HepG2 (cell line): ENCODE measurements around the gene DLST. TPM values are rescaled to one million over a fixed set of nuclear protein-coding genes. Genes with fewer than 3 reads are reported as not detected.

Experiments
- AGO2 ChIP-seq: fragments of 200-400 bp; formaldehyde crosslinking; optimal IDR thresholded peaks from 2 replicates; pipeline ENCODE3; 2017; ENCODE audit warnings: mild to moderate bottlenecking, low read depth, low read length, moderate library complexity
- CBX5 ChIP-seq: sonication (generic); formaldehyde crosslinking; IDR thresholded peaks from 2 replicates; pipeline ENCODE4 v1.4.0; 2020; ENCODE audit warnings: missing genetic modification reagents, borderline replicate concordance
- GABPB1 ChIP-seq: IDR thresholded peaks from 2 replicates; pipeline ENCODE4 v1.6.1; 2016; ENCODE audit warnings: mild to moderate bottlenecking, missing genetic modification reagents, moderate library complexity, missing compliant biosample characterization
- KDM3A ChIP-seq: IDR thresholded peaks from 2 replicates; pipeline ENCODE4 v1.6.1; 2018; ENCODE audit warnings: low read depth, missing compliant biosample characterization
- MNT ChIP-seq: fragments of 450-650 bp; IDR thresholded peaks from 2 replicates; pipeline ENCODE4 v1.6.1; 2016
- MXI1 ChIP-seq: IDR thresholded peaks from 3 replicates; pipeline ENCODE4 v1.6.1; 2012; ENCODE audit warnings: low read depth, low read length, inconsistent platforms, borderline replicate concordance
- MYC ChIP-seq: sonication (generic); formaldehyde crosslinking; IDR thresholded peaks from 2 replicates; pipeline ENCODE4 v1.9.0; 2021; ENCODE audit warnings: missing genetic modification reagents, borderline replicate concordance
- MYNN ChIP-seq: sonication (generic); formaldehyde crosslinking; IDR thresholded peaks from 2 replicates; pipeline ENCODE4 v1.4.0; 2020; ENCODE audit warnings: mild to moderate bottlenecking, low read depth, missing genetic modification reagents
- NONO ChIP-seq, 2 experiments: fragments of 450-650 bp in 1 of 2; sonication (generic) in 1 of 2; formaldehyde crosslinking in 1 of 2; IDR thresholded peaks in 1 of 2; conservative IDR thresholded peaks in 1 of 2; 2 replicates each; pipeline versions ENCODE4 v1.6.1 to v1.8.0; 2017 to 2022; ENCODE audit warnings: mild to moderate bottlenecking in 1 of 2, missing genetic modification reagents in 1 of 2, moderate library complexity in 1 of 2
- POLR2G ChIP-seq: fragments of 200-400 bp; formaldehyde crosslinking; IDR thresholded peaks from 2 replicates; pipeline ENCODE4 v1.6.1; 2018; ENCODE audit warnings: mild to moderate bottlenecking, low read depth, low read length, moderate library complexity
- RAD21 ChIP-seq: fragments of 450-650 bp; formaldehyde crosslinking; IDR thresholded peaks from 2 replicates; pipeline ENCODE4 v1.5.0; 2020; ENCODE audit warnings: mild to moderate bottlenecking
- RBM22 ChIP-seq: fragments of 200-400 bp; formaldehyde crosslinking; optimal IDR thresholded peaks from 2 replicates; pipeline ENCODE3; 2017; ENCODE audit warnings: mild to moderate bottlenecking, low read length, moderate library complexity
- RELA ChIP-seq: sonication (generic); formaldehyde crosslinking; IDR thresholded peaks from 2 replicates; pipeline ENCODE4 v1.4.0; 2020; ENCODE audit warnings: missing genetic modification reagents
- RFX3 ChIP-seq: IDR thresholded peaks from 2 replicates; pipeline ENCODE4 v1.6.1; 2016; ENCODE audit warnings: missing biosample characterization, missing genetic modification reagents
- SKIL ChIP-seq: sonication (generic); formaldehyde crosslinking; IDR thresholded peaks from 2 replicates; pipeline ENCODE4 v1.8.0; 2022; ENCODE audit warnings: missing genetic modification reagents, mild to moderate bottlenecking, moderate library complexity, borderline replicate concordance
- ZBTB10 ChIP-seq: sonication (generic); formaldehyde crosslinking; IDR thresholded peaks from 2 replicates; pipeline ENCODE4 v1.4.0; 2020; ENCODE audit warnings: missing genetic modification reagents, borderline replicate concordance
- ZFP36 ChIP-seq: fragments of 150-350 bp; IDR thresholded peaks from 2 replicates; pipeline ENCODE4 v1.6.1; 2018; ENCODE audit warnings: borderline replicate concordance, low read length, low read depth; ENCODE audit not compliant: partially characterized antibody
- ZNF230 ChIP-seq: sonication (generic); formaldehyde crosslinking; IDR thresholded peaks from 2 replicates; pipeline ENCODE4 v1.4.0; 2020; ENCODE audit warnings: mild to moderate bottlenecking, missing genetic modification reagents
- ZNF251 ChIP-seq: sonication (generic); formaldehyde crosslinking; IDR thresholded peaks from 2 replicates; pipeline ENCODE4 v1.9.0; 2021; ENCODE audit warnings: mild to moderate bottlenecking, missing genetic modification reagents
- ZNF512 ChIP-seq: sonication (generic); formaldehyde crosslinking; IDR thresholded peaks from 2 replicates; pipeline ENCODE4 v1.4.0; 2020; ENCODE audit warnings: mild to moderate bottlenecking, missing genetic modification reagents
- ZNF792 ChIP-seq: IDR thresholded peaks from 2 replicates; pipeline ENCODE4 v1.6.1; 2016
- ZSCAN31 ChIP-seq: sonication (generic); formaldehyde crosslinking; IDR thresholded peaks from 2 replicates; pipeline ENCODE4 v1.5.0; 2020; ENCODE audit warnings: low read depth, mild to moderate bottlenecking, missing genetic modification reagents
- polyA plus RNA-seq, 8 experiments: library from polyadenylated mRNA; depleted of rRNA in 3 of 8; stranded (reverse) in 7 of 8; unstranded in 1 of 8; fragments of >200 nt; fragmentation: Illumina TruSeq in 4 of 8; extraction: Trizol in 4 of 8; gene quantifications; 2 replicates each; pipeline versions ENCODE4 v1.2.1 to v1.2.3, GENCODE V29; 2011 to 2016; ENCODE audit warnings: low read depth in 4 of 8, missing spikeins in 1 of 8, mixed read lengths in 1 of 8; ENCODE audit not compliant: insufficient read depth in 1 of 8
- total RNA-seq, 5 experiments: library from RNA; depleted of rRNA; stranded (reverse); fragments of >200 nt; fragmentation: Illumina TruSeq; extraction: Trizol; gene quantifications; 2 replicates each; pipeline ENCODE4 v1.2.3, GENCODE V29; 2016; ENCODE audit warnings: low read depth in 1 of 5

DLST gene
- total and polyA plus RNA-seq, 2 of the 13 experiments (the other 11 are each of a cell fraction or from before 2014, with no cell fraction given) = 56.5 to 94.3 TPM

GRCh38 chr14:74905595-74906142 is 24.0 kb downstream of the DLST start (continued):
- TF ChIP-seq ZBTB10 (CRISPR knock-in tag) (0 out of 2 replicates have a peak, but pooled peaks have one; percentile 29), KDM3A (CRISPR knock-in tag) (0 out of 2 replicates have a peak, but pooled peaks have one; percentile 55), MXI1 (peak; percentile 86; the same call in 2 of the 3 replicates), SKIL (no peak), RAD21 (CRISPR knock-in tag) (peak; percentile 80), AGO2 (peak; percentile 77), CBX5 (CRISPR knock-in tag) (peak; percentile 63; the same call in 1 of the 2 replicates), ZNF512 (no peak), ZFP36 (peak; percentile 25), ZNF230 (CRISPR knock-in tag) (peak; percentile 47; the same call in 1 of the 2 replicates), ZSCAN31 (CRISPR knock-in tag) (0 out of 2 replicates have a peak, but pooled peaks have one; percentile 40), RBM22 (peak; percentile 71), GABPB1 (CRISPR knock-in tag) (peak; percentile 37; the same call in 1 of the 2 replicates), MYC (CRISPR knock-in tag) (peak; percentile 80; the same call in 1 of the 2 replicates), NONO (IDR thresholded peaks at IDR 0.05) (no peak), NONO (CRISPR knock-in tag; conservative IDR thresholded peaks at IDR 0.05) (peak; percentile 73), MNT (peak; percentile 40), POLR2G (peak; percentile 19; the same call in 1 of the 2 replicates), RELA (CRISPR knock-in tag) (no peak), ZNF251 (CRISPR knock-in tag) (no peak), MYNN (CRISPR knock-in tag) (no peak), ZNF792 (CRISPR knock-in tag) (no peak), RFX3 (CRISPR knock-in tag) (no peak)
